Fibroblast of mammary gland (primary cell): ENCODE results near the gene CEP250.
"Not testable (repeated sequence)": the region's sequence is repeated elsewhere in the genome, so short reads cannot be mapped to it uniquely, and the experiment has no call there.

ENCODE experiments used
- DNase-seq: peaks from one replicate; pipeline ENCODE4 v3.0.0-alpha.2; 2010; ENCODE audit warnings: low read depth
- H3K4me3 ChIP-seq: 2 replicates; pipeline ENCODE4 v1.5.1; 2011; ENCODE audit warnings: low read depth, mild to moderate bottlenecking, low read length, moderate library complexity; ENCODE audit not compliant: control insufficient read depth
- CTCF ChIP-seq: conservative IDR thresholded peaks from 2 replicates; pipeline ENCODE4 v1.5.1; 2011; ENCODE audit warnings: low read depth, low read length, inconsistent platforms; ENCODE audit not compliant: control insufficient read depth, insufficient read depth

Gene CEP250

DNA sequence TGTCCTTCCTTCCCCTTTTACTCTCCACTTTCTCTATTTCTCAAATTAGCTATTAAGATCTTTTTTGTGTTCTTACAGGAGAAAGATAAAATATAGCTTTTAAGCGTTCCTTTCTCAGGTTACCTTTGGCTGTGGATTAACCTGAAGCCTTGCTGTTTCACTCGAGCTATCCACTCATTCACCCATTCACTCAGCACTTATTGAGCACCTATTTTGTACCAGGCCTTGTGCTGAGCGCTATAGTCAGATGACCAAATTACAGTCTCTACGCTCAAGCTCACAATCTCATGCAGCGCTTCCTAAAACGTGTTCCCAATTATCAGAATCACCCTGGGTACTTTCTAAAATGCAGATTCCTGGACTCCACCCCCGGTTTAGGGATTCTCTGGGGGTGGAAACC lies 1.8 kb upstream of the CEP250 start:
- no peak overlapping the region for H3K4me3 ChIP-seq
- no peak for TF ChIP-seq CTCF
- no peak for DNase-seq

DNA sequence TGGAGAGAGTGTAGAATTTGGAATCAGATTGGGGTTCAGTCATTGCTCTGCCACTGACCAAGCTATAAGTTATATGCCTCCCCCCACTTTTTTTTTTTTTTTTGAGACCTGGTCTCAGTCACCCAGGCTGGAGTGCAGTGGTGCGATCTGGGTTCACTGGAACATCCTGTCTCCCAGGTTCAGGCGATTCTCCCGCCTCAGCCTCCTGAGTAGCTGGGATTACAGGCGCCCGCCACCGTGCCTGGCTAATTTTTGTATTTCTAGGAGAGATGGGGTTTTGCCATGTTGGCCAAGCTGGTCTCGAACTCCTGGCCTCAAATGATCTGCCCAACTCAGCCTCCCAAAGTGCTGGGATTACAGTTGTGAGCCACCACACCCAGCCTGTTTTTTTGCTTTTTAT lies 1.3 kb downstream of the CEP250 start:
- peak overlapping the region; percentile 96 for H3K4me3 ChIP-seq
- DNase-seq: not testable (repeated sequence)

- not testable (repeated sequence) for H3K4me3 ChIP-seq
Measured at GRCh38 chr20:35457539-35457938, 2.1 kb downstream of the CEP250 start.

DNA sequence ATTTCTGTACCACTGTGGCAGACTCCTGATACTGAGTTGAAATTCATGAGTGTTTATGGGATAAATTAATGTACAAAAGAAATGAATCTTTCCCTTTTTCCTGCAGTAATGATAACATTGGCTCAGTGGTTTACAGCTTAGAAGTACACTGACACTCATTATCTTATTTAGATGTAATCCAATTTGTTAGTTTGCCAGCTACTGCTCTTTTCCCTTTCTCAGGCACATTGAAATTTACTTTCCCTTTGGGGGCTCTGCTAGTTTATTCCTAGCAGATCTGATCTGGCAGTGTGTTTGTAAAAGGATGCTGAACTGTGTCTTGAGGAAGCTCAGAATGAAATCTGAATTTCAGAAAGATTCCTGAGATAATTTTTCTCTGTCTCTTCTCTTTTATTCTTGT lies 3.0 kb downstream of the CEP250 start:
- H3K4me3 ChIP-seq: no peak overlapping the region
- no peak for DNase-seq
- no peak for TF ChIP-seq CTCF

More at GRCh38 chr20:35457539-35457938, 2.1 kb downstream of the CEP250 start:
- not testable (repeated sequence) for DNase-seq

DNA sequence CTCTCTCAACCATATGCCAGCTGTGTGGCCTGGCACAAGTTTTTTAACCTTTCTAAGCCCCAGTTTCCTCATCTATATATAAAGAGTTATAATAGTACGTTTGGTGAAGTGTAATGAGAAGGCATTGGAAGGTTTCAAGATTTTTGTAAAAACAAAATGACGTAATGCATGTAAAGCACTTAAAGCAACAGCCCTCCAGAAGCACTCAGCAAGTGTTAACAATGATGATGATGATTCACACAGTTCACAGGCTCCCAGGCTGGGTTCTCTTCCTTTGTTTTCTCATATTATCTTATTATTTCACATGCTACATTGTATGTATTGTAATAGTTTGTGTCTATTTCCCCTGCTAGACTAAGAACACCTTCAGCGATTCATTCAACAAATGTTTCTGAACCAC lies 6.2 kb downstream of the CEP250 start:
- DNase-seq: no peak
- no peak overlapping the region for H3K4me3 ChIP-seq
- TF ChIP-seq CTCF: no peak

DNA sequence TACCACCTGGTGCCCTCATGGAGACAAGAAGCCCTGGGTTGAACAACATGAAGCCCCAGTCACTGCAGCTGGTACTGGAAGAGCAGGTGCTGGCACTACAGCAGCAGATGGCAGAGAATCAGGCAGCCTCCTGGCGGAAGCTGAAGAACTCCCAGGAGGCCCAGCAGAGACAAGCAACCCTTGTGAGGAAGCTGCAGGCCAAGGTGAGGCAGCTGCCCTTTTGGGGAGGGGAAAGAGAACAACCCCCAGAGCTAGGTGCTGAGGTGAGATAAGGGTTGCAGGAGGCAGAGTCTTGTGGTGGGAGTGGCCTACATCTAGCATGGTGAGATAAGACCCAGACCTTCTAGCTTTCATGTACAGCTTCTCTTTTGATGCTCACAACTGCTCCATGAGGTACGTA lies 7.0 kb downstream of the CEP250 start:
- H3K4me3 ChIP-seq: no peak overlapping the region
- TF ChIP-seq CTCF: no peak
- DNase-seq: no peak

GRCh38 chr20:35463455-35464300 lies 8.3 kb downstream of the CEP250 start:
- peak; percentile 86 for TF ChIP-seq CTCF
- peak; percentile 78 for DNase-seq
- H3K4me3 ChIP-seq: no peak overlapping the region

DNA sequence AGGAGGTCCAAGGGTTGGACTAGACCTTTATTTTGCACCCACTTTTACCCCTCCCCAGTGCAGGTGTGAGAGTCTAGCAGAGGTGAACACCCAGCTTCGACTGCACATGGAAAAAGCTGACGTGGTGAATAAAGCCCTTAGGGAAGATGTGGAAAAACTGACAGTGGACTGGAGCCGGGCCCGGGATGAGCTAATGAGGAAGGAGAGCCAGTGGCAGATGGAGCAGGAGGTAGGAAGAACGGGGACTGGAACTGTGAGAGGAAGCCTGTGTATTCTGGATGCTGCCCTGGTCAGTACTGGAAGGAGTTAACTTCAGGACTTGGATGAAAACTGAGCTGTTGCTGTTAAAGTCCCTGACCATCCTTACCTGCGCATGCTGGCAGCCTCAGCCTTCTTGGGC lies 10.6 kb downstream of the CEP250 start:
- no peak for TF ChIP-seq CTCF
- H3K4me3 ChIP-seq: no peak overlapping the region
- peak; percentile 35 for DNase-seq
